Neuronal stem cell (in vitro differentiated cells): Measurements from ENCODE around the gene NMT1.

ENCODE experiments used
- DNase-seq: peaks from one replicate; pipeline ENCODE4 v3.0.0-alpha.2; 2013; ENCODE audit warnings: low spot score
- H2AFZ ChIP-seq: one replicate; pipeline ENCODE4 v1.6.1; 2013; ENCODE audit warnings: mild to moderate bottlenecking, low read length, inconsistent platforms
- H2AK5ac ChIP-seq: 2 replicates; pipeline ENCODE4 v1.6.1; 2013; ENCODE audit warnings: low read depth, mild to moderate bottlenecking, inconsistent platforms, low read length, moderate library complexity, mixed read lengths
- H2BK120ac ChIP-seq: 2 replicates; pipeline ENCODE4 v1.6.1; 2013; ENCODE audit warnings: low read depth, mild to moderate bottlenecking, inconsistent platforms, low read length, moderate library complexity, mixed read lengths
- H2BK12ac ChIP-seq: one replicate; pipeline ENCODE4 v1.6.1; 2013; ENCODE audit warnings: low read length, inconsistent platforms
- H2BK15ac ChIP-seq: 2 replicates; pipeline ENCODE4 v1.6.1; 2013; ENCODE audit warnings: mild to moderate bottlenecking, low read length, inconsistent platforms, mixed read lengths
- H2BK5ac ChIP-seq: one replicate; pipeline ENCODE4 v1.6.1; 2013; ENCODE audit warnings: inconsistent platforms, mild to moderate bottlenecking, low read length, moderate library complexity
- H3K14ac ChIP-seq: one replicate; pipeline ENCODE4 v1.6.1; 2013; ENCODE audit warnings: low read length, inconsistent platforms
- H3K18ac ChIP-seq: 2 replicates; pipeline ENCODE4 v1.6.1; 2013; ENCODE audit warnings: low read length, inconsistent platforms
- H3K23ac ChIP-seq: 2 replicates; pipeline ENCODE4 v1.6.1; 2013; ENCODE audit warnings: low read depth, mild to moderate bottlenecking, mixed read lengths, low read length, inconsistent platforms; ENCODE audit not compliant: poor library complexity
- H3K27ac ChIP-seq: replicated peaks from 3 replicates; pipeline ENCODE4 v1.5.1; 2013; ENCODE audit warnings: low read length, inconsistent platforms
- H3K27me3 ChIP-seq, 3 experiments: 2 replicates each; pipeline ENCODE4 v1.6.1; 2013; ENCODE audit warnings: low read length in 3 of 3, mild to moderate bottlenecking in 2 of 3, inconsistent platforms in 1 of 3, low read depth in 1 of 3, mixed read lengths in 1 of 3, moderate library complexity in 1 of 3; ENCODE audit not compliant: control insufficient read depth in 3 of 3, insufficient read depth in 3 of 3
- H3K36me3 ChIP-seq, 2 donors: replicated peaks in 1 of 2; 2 replicates each; pipeline ENCODE4 v1.6.1; 2013; ENCODE audit warnings: low read length in 2 of 2; ENCODE audit not compliant: control insufficient read depth in 2 of 2, insufficient read depth in 2 of 2
- H3K4ac ChIP-seq: 2 replicates; pipeline ENCODE4 v1.6.1; 2013; ENCODE audit warnings: inconsistent platforms, mild to moderate bottlenecking, low read length, moderate library complexity
- H3K4me1 ChIP-seq, 2 donors: 1 replicate in 1 of 2; 2 replicates in 1 of 2; pipeline ENCODE4 v1.6.1; 2013; ENCODE audit warnings: low read length in 2 of 2, low read depth in 1 of 2; ENCODE audit not compliant: control insufficient read depth in 2 of 2, insufficient read depth in 1 of 2
- H3K4me2 ChIP-seq: one replicate; pipeline ENCODE4 v1.6.1; 2013; ENCODE audit warnings: mild to moderate bottlenecking, low read length, inconsistent platforms; ENCODE audit not compliant: insufficient read depth, poor library complexity, severe bottlenecking
- H3K4me3 ChIP-seq, 2 donors: 2 replicates each; pipeline ENCODE4 v1.5.1; 2013; ENCODE audit warnings: low read length in 2 of 2, mild to moderate bottlenecking in 2 of 2, inconsistent platforms in 1 of 2, moderate library complexity in 1 of 2
- H3K79me1 ChIP-seq: one replicate; pipeline ENCODE4 v1.6.1; 2013; ENCODE audit warnings: low read depth, mild to moderate bottlenecking, inconsistent platforms, low read length, moderate library complexity
- H3K9ac ChIP-seq: one replicate; pipeline ENCODE4 v1.6.1; 2013; ENCODE audit warnings: mild to moderate bottlenecking, low read depth, low read length, inconsistent platforms; ENCODE audit not compliant: poor library complexity
- H3K9me3 ChIP-seq, 2 donors: replicated peaks in 1 of 2; 2 replicates each; pipeline versions ENCODE3 to v1.6.1; 2013; ENCODE audit warnings: low read length in 2 of 2, mild to moderate bottlenecking in 2 of 2, inconsistent platforms in 1 of 2, low read depth in 1 of 2, mixed read lengths in 1 of 2, moderate library complexity in 1 of 2; ENCODE audit not compliant: control insufficient read depth in 2 of 2, insufficient read depth in 1 of 2
- H4K8ac ChIP-seq: one replicate; pipeline ENCODE4 v1.6.1; 2013; ENCODE audit warnings: low read depth, mild to moderate bottlenecking, inconsistent platforms, low read length, moderate library complexity
- H4K91ac ChIP-seq: one replicate; pipeline ENCODE4 v1.6.1; 2013; ENCODE audit warnings: low read length, low read depth, mild to moderate bottlenecking, inconsistent platforms; ENCODE audit not compliant: poor library complexity
- WGBS, 2 donors: extraction: QIAGEN DNeasy Blood & Tissue Kit; methylation state at CpG; one replicate each; pipeline ENCODE4 v1.1.7; 2013; ENCODE audit warnings: missing lambda C conversion rate in 2 of 2, mixed read lengths in 1 of 2; ENCODE audit not compliant: insufficient read length in 2 of 2, insufficient replicate concordance in 1 of 2; ENCODE audit errors: extremely low coverage in 2 of 2; 5-methylcytosine and 5-hydroxymethylcytosine counted together

NMT1 gene

GRCh38 chr17:45114117-45114932 lies 53.2 kb downstream of the NMT1 start:
- H3K4me3 ChIP-seq = no peak overlapping the region
- no peak overlapping the region for H2BK15ac ChIP-seq
- no peaks in the 10 kb centered on the region for H3K79me1 ChIP-seq
- H3K27ac ChIP-seq = no peak overlapping the region
- no peak overlapping the region for H3K4ac ChIP-seq
- H2BK120ac ChIP-seq = no peak overlapping the region
- H3K23ac ChIP-seq = peak overlapping the region; percentile 85
- no peak overlapping the region for H2AFZ ChIP-seq
- peaks cover 0 to 10% of the 10 kb centered on the region in 2 donors for H3K4me1 ChIP-seq
- H4K91ac ChIP-seq = no peak overlapping the region
- H3K14ac ChIP-seq = peak overlapping the region; percentile 31
- H4K8ac ChIP-seq = no peak overlapping the region
- no peak overlapping the region for H2BK5ac ChIP-seq
- H2BK12ac ChIP-seq = no peak overlapping the region
- peaks cover 0 to under 1% of the 10 kb centered on the region in 2 donors for H3K36me3 ChIP-seq
- H3K4me2 ChIP-seq = no peak overlapping the region
- H2AK5ac ChIP-seq = peak overlapping the region; percentile 1
- no peak for DNase-seq
- peak overlapping the region; percentile 38 for H3K18ac ChIP-seq
- H3K9ac ChIP-seq = no peak overlapping the region
- no CpG with 5 or more reads among the region's 19 CpGs for WGBS, 2 donors
- H3K9me3 ChIP-seq = peaks cover 0 to 2% of the 10 kb centered on the region in 2 donors
- H3K27me3 ChIP-seq = no peaks in the 10 kb centered on the region

GRCh38 chr17:45115015-45115625 lies 54.0 kb downstream of the NMT1 start:
- no peak overlapping the region for H2BK15ac ChIP-seq
- no peak overlapping the region for H2BK5ac ChIP-seq
- no peak overlapping the region for H3K4me3 ChIP-seq
- H2AK5ac ChIP-seq = peak overlapping the region; percentile 1
- H3K27ac ChIP-seq = no peak overlapping the region
- no peak overlapping the region for H3K9ac ChIP-seq
- H3K4me1 ChIP-seq = peaks cover 0 to 10% of the 10 kb centered on the region in 2 donors
- peak overlapping the region; percentile 63 for H3K23ac ChIP-seq
- H3K18ac ChIP-seq = peak overlapping the region; percentile 76
- no peaks in the 10 kb centered on the region for H3K79me1 ChIP-seq
- H3K27me3 ChIP-seq = no peaks in the 10 kb centered on the region
- H3K14ac ChIP-seq = peak overlapping the region; percentile 92
- H3K9me3 ChIP-seq = peaks cover 0 to 2% of the 10 kb centered on the region in 2 donors
- DNase-seq = no peak
- no peak overlapping the region for H2AFZ ChIP-seq
- peak overlapping the region; percentile 41 for H2BK12ac ChIP-seq
- H4K8ac ChIP-seq = no peak overlapping the region
- no CpG with 5 or more reads among the region's 26 CpGs for WGBS, 2 donors
- H3K4ac ChIP-seq = no peak overlapping the region
- H4K91ac ChIP-seq = no peak overlapping the region
- no peak overlapping the region for H2BK120ac ChIP-seq
- H3K36me3 ChIP-seq = no peaks in the 10 kb centered on the region
- no peak overlapping the region for H3K4me2 ChIP-seq

GRCh38 chr17:45115871-45116270 lies 54.8 kb downstream of the NMT1 start:
- Histone ChIP-seq H3K36me3 (no peaks in the 10 kb centered on the region), H4K8ac (no peak overlapping the region), H3K4me2 (no peak overlapping the region), H3K4me3 (no peak overlapping the region), H3K79me1 (no peaks in the 10 kb centered on the region), H3K4me1 (peaks cover 0 to 10% of the 10 kb centered on the region in 2 donors), H2AK5ac (peak overlapping the region; percentile 56), H2BK5ac (no peak overlapping the region), H3K9me3 (peaks cover 0 to 2% of the 10 kb centered on the region in 2 donors), H3K9ac (no peak overlapping the region), H3K27ac (no peak overlapping the region), H2BK120ac (no peak overlapping the region), H2BK12ac (no peak overlapping the region), H3K14ac (no peak overlapping the region), H2BK15ac (no peak overlapping the region), H2AFZ (no peak overlapping the region), H3K27me3 (no peaks in the 10 kb centered on the region), H4K91ac (no peak overlapping the region), H3K4ac (no peak overlapping the region), H3K18ac (peak overlapping the region; percentile 8), H3K23ac (no peak overlapping the region)
- no peak for DNase-seq
- no CpG with 5 or more reads among the region's 11 CpGs for WGBS, 2 donors

GRCh38 chr17:45116434-45117016 lies 55.4 kb downstream of the NMT1 start:
- Histone ChIP-seq H3K18ac (peak overlapping the region; percentile 70), H3K4me3 (no peak overlapping the region), H3K27ac (no peak overlapping the region), H3K4me2 (no peak overlapping the region), H3K79me1 (no peaks in the 10 kb centered on the region), H3K4me1 (peaks cover 0 to 6% of the 10 kb centered on the region in 2 donors), H3K36me3 (no peaks in the 10 kb centered on the region), H3K9me3 (peaks cover 0 to 2% of the 10 kb centered on the region in 2 donors), H2BK15ac (no peak overlapping the region), H3K23ac (no peak overlapping the region), H2BK120ac (no peak overlapping the region), H3K9ac (no peak overlapping the region), H3K4ac (no peak overlapping the region), H4K91ac (no peak overlapping the region), H2AK5ac (peak overlapping the region; percentile 56), H3K27me3 (no peaks in the 10 kb centered on the region), H4K8ac (no peak overlapping the region), H2AFZ (no peak overlapping the region), H2BK5ac (peak overlapping the region; percentile 42), H3K14ac (no peak overlapping the region), H2BK12ac (peak overlapping the region; percentile 11)
- DNase-seq = no peak
- WGBS, 2 donors = no CpG with 5 or more reads among the region's 10 CpGs
